H9 (cell line): Measurements from ENCODE around the gene DTNA. TPM values are rescaled to one million over a fixed set of nuclear protein-coding genes. Genes with fewer than 3 reads are reported as not detected.

Source experiments
- DNase-seq: peaks from one replicate; pipeline ENCODE4 v3.0.0-alpha.2; 2017
- H2AFZ ChIP-seq: one replicate; pipeline ENCODE4 v1.6.1; 2013; ENCODE audit warnings: mild to moderate bottlenecking, low read length, control low read depth, moderate library complexity
- H2AK5ac ChIP-seq: 2 replicates; pipeline ENCODE4 v1.6.1; 2013; ENCODE audit warnings: low read length, control low read depth, mixed read lengths; ENCODE audit not compliant: insufficient read length
- H2BK120ac ChIP-seq: one replicate; pipeline ENCODE4 v1.6.1; 2013; ENCODE audit warnings: low read depth, mild to moderate bottlenecking, low read length, control low read depth, inconsistent platforms; ENCODE audit not compliant: poor library complexity, severe bottlenecking
- H2BK12ac ChIP-seq: 2 replicates; pipeline ENCODE4 v1.6.1; 2013; ENCODE audit warnings: low read length, control low read depth, mixed read lengths, low read depth; ENCODE audit not compliant: insufficient read length
- H2BK15ac ChIP-seq: 2 replicates; pipeline ENCODE4 v1.6.1; 2013; ENCODE audit warnings: low read depth, low read length, control low read depth
- H2BK20ac ChIP-seq: one replicate; pipeline ENCODE4 v1.6.1; 2013; ENCODE audit warnings: low read depth, mild to moderate bottlenecking, low read length, control low read depth, inconsistent platforms; ENCODE audit not compliant: poor library complexity, severe bottlenecking
- H2BK5ac ChIP-seq: 2 replicates; pipeline ENCODE4 v1.6.1; 2013; ENCODE audit warnings: low read length, control low read depth, mixed read lengths; ENCODE audit not compliant: insufficient read length
- H3K14ac ChIP-seq: 2 replicates; pipeline ENCODE4 v1.6.1; 2013; ENCODE audit warnings: low read length, control low read depth; ENCODE audit not compliant: insufficient read depth
- H3K18ac ChIP-seq: 2 replicates; pipeline ENCODE4 v1.6.1; 2013; ENCODE audit warnings: low read depth, mild to moderate bottlenecking, mixed read lengths, low read length, control low read depth; ENCODE audit not compliant: insufficient read length
- H3K23ac ChIP-seq: 2 replicates; pipeline ENCODE4 v1.6.1; 2013; ENCODE audit warnings: low read length, control low read depth, mixed read lengths, low read depth; ENCODE audit not compliant: insufficient read length
- H3K23me2 ChIP-seq: 2 replicates; pipeline ENCODE4 v1.6.1; 2013; ENCODE audit warnings: low read depth, mild to moderate bottlenecking, mixed read lengths, low read length, control low read depth; ENCODE audit not compliant: insufficient read length, poor library complexity, severe bottlenecking
- H3K27ac ChIP-seq: 2 replicates; pipeline ENCODE4 v1.5.1; 2013; ENCODE audit warnings: low read length, control low read depth, mixed read lengths, low read depth; ENCODE audit not compliant: insufficient read length
- H3K27me3 ChIP-seq: 2 replicates; pipeline ENCODE4 v1.6.1; 2013; ENCODE audit warnings: low read length, control low read depth, inconsistent platforms; ENCODE audit not compliant: insufficient read depth
- H3K4ac ChIP-seq: 2 replicates; pipeline ENCODE4 v1.6.1; 2013; ENCODE audit warnings: low read depth, mild to moderate bottlenecking, control low read depth, inconsistent platforms, low read length, moderate library complexity
- H3K4me1 ChIP-seq: 2 replicates; pipeline ENCODE4 v1.6.1; 2013; ENCODE audit warnings: low read length, control low read depth, inconsistent platforms; ENCODE audit not compliant: insufficient read depth
- H3K4me2 ChIP-seq: 2 replicates; pipeline ENCODE4 v1.6.1; 2013; ENCODE audit warnings: low read length, control low read depth, mixed read lengths; ENCODE audit not compliant: insufficient read length, insufficient read depth
- H3K56ac ChIP-seq: 2 replicates; pipeline ENCODE4 v1.6.1; 2013; ENCODE audit warnings: low read depth, mild to moderate bottlenecking, mixed read lengths, low read length, control low read depth; ENCODE audit not compliant: insufficient read length
- H3K79me1 ChIP-seq: 2 replicates; pipeline ENCODE4 v1.6.1; 2013; ENCODE audit warnings: low read depth, mild to moderate bottlenecking, moderate library complexity, low read length, control low read depth, inconsistent platforms; ENCODE audit not compliant: insufficient read depth, poor library complexity, severe bottlenecking
- H3K79me2 ChIP-seq: 2 replicates; pipeline ENCODE4 v1.6.1; 2013; ENCODE audit warnings: low read length, control low read depth, inconsistent platforms; ENCODE audit not compliant: insufficient read depth
- H3K9ac ChIP-seq: 2 replicates; pipeline ENCODE4 v1.6.1; 2013; ENCODE audit warnings: low read length, control low read depth, mixed read lengths; ENCODE audit not compliant: insufficient read length; ENCODE audit errors: extremely low read depth
- H3K9me3 ChIP-seq: one replicate; pipeline ENCODE4 v1.6.1; 2013; ENCODE audit warnings: low read depth, low read length, inconsistent platforms; ENCODE audit not compliant: control insufficient read depth
- H3T11ph ChIP-seq: one replicate; pipeline ENCODE4 v1.6.1; 2013; ENCODE audit warnings: mild to moderate bottlenecking, low read length, control low read depth, inconsistent platforms
- H4K20me1 ChIP-seq: one replicate; pipeline ENCODE4 v1.6.1; 2013; ENCODE audit not compliant: control insufficient read depth, insufficient read length, insufficient read depth
- H4K5ac ChIP-seq: 2 replicates; pipeline ENCODE4 v1.6.1; 2013; ENCODE audit warnings: low read depth, mild to moderate bottlenecking, mixed read lengths, low read length, control low read depth; ENCODE audit not compliant: insufficient read length
- H4K8ac ChIP-seq: replicated peaks from 2 replicates; pipeline ENCODE4 v1.6.1; 2013; ENCODE audit warnings: low read length, control low read depth, mixed read lengths, low read depth; ENCODE audit not compliant: insufficient read length
- H4K91ac ChIP-seq: 2 replicates; pipeline ENCODE4 v1.6.1; 2013; ENCODE audit warnings: low read depth, mild to moderate bottlenecking, moderate library complexity, mixed read lengths, low read length, control low read depth; ENCODE audit not compliant: insufficient read length
- H3K27ac Mint-ChIP-seq, 3 experiments: 2 replicates in 2 of 3; 3 replicates in 1 of 3; pipeline ENCODE4 v1.8.0; 2020 to 2021; ENCODE audit warnings: mixed read lengths in 3 of 3, mild to moderate bottlenecking in 1 of 3, moderate library complexity in 1 of 3
- H3K27me3 Mint-ChIP-seq: 2 replicates; pipeline ENCODE4 v1.8.0; 2021; ENCODE audit warnings: low read depth, mild to moderate bottlenecking, moderate library complexity, mixed read lengths
- H3K36me3 Mint-ChIP-seq, 3 experiments: 2 replicates in 2 of 3; 3 replicates in 1 of 3; pipeline ENCODE4 v1.8.0; 2020 to 2021; ENCODE audit warnings: low read depth in 3 of 3, mixed read lengths in 3 of 3; ENCODE audit not compliant: insufficient read depth in 1 of 3
- H3K4me1 Mint-ChIP-seq, 2 experiments: 2 replicates each; pipeline ENCODE4 v1.8.0; 2020; ENCODE audit warnings: mixed read lengths in 2 of 2
- H3K4me3 Mint-ChIP-seq, 2 experiments: 2 replicates in 1 of 2; 3 replicates in 1 of 2; pipeline ENCODE4 v1.8.0; 2020 to 2021; ENCODE audit warnings: mild to moderate bottlenecking in 2 of 2, mixed read lengths in 2 of 2, moderate library complexity in 1 of 2
- H3K9me3 Mint-ChIP-seq, 2 experiments: 2 replicates in 1 of 2; 3 replicates in 1 of 2; pipeline ENCODE4 v1.8.0; 2020; ENCODE audit warnings: mild to moderate bottlenecking in 2 of 2, mixed read lengths in 2 of 2, moderate library complexity in 1 of 2
- CTCF ChIP-seq: fragments of 200-600 bp; sonication (generic); conservative IDR thresholded peaks from 3 replicates; pipeline ENCODE4 v1.8.0; 2021; ENCODE audit warnings: antibody characterized with exemption, mild to moderate bottlenecking
- total RNA-seq: library from RNA; stranded (reverse); gene quantifications from 2 replicates; pipeline ENCODE4 v1.2.1, GENCODE V29; 2021

The DTNA gene
- total RNA-seq, 1 experiment from 2014 or later = 25.5 TPM

GRCh38 chr18:34926683-34927082 is 216.6 kb downstream of the DTNA start:
- H3K79me2 ChIP-seq = no peaks in the 10 kb centered on the region
- no peak overlapping the region for H2BK5ac ChIP-seq
- no peak overlapping the region for H2BK12ac ChIP-seq
- no peak for TF ChIP-seq CTCF
- H4K5ac ChIP-seq = no peak overlapping the region
- H3K9ac ChIP-seq = no peak overlapping the region
- H3K23ac ChIP-seq = no peak overlapping the region
- H4K91ac ChIP-seq = no peak overlapping the region
- Mint-ChIP-seq H3K27me3 (no peaks in the 10 kb centered on the region), H3K27ac (no peak overlapping the region), H3K4me1 (peaks cover 8 to 16% of the 10 kb centered on the region in 2 experiments), H3K36me3 (no peaks in the 10 kb centered on the region), H3K4me3 (no peak overlapping the region), H3K9me3 (no peaks in the 10 kb centered on the region)
- H2AFZ ChIP-seq = no peak overlapping the region
- H3K4me2 ChIP-seq = no peak overlapping the region
- no peak overlapping the region for H3K14ac ChIP-seq
- no peak overlapping the region for H3K4ac ChIP-seq
- H4K8ac ChIP-seq = no peak overlapping the region
- H2BK20ac ChIP-seq = no peak overlapping the region
- H4K20me1 ChIP-seq = no peaks in the 10 kb centered on the region
- DNase-seq = no peak
- H3T11ph ChIP-seq = no peak overlapping the region
- H3K9me3 ChIP-seq = no peaks in the 10 kb centered on the region
- H3K27ac ChIP-seq = no peak overlapping the region
- H3K56ac ChIP-seq = no peak overlapping the region
- H2AK5ac ChIP-seq = no peak overlapping the region
- no peak overlapping the region for H2BK15ac ChIP-seq
- H3K27me3 ChIP-seq = no peaks in the 10 kb centered on the region
- H3K18ac ChIP-seq = no peak overlapping the region
- no peak overlapping the region for H2BK120ac ChIP-seq
- no peaks in the 10 kb centered on the region for H3K23me2 ChIP-seq
- H3K79me1 ChIP-seq = no peaks in the 10 kb centered on the region
- H3K4me1 ChIP-seq = no peaks in the 10 kb centered on the region
